EL (cell line): ENCODE data around the gene CCNY.

Experiments
- DNase-seq: peaks from one replicate; pipeline ENCODE4 v3.0.0-alpha.2; 2016

The CCNY gene

GRCh38 chr10:35433851-35434426 lies 97.6 kb downstream of the CCNY start:
- no peak for DNase-seq

DNA sequence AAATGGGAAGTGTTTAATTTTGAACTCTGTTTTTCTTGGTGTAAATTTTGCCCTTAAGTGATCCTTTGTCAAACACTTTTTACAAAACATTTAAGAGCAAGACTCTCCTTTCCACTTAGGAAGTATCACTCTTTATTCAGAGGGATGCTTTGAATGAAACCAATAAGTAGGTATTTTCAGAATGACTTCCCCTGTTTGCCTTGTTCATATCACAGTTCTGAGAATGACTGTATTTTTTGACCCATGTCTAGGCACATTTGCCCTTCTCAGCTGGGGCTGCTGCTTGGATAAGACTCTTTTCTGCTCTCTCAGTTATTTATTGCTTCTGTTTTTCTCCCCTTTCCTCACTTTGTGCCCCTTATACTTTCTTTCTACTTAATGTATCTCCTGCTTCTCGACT lies 98.2 kb downstream of the CCNY start:
- no peak for DNase-seq

DNA sequence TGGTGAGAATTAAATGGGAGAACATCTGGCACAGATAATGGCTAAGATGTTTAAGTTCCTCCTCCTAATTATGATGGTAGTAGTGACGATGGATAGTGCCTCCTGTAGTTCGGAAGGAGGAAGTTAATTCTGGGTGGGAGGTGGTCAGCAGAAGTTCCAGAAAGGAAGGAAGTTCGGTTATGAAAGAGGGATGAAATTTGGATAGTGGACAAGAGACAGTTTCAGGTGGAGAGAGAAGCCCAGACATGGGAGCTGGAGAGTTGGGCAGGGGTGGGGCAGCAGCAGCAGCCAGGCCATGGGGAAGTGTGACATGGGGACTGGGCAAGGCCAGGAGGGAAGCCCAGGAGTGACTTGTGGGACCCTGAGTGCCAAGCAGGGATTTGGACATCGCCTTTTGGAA lies 99.5 kb downstream of the CCNY start:
- no peak for DNase-seq

DNA sequence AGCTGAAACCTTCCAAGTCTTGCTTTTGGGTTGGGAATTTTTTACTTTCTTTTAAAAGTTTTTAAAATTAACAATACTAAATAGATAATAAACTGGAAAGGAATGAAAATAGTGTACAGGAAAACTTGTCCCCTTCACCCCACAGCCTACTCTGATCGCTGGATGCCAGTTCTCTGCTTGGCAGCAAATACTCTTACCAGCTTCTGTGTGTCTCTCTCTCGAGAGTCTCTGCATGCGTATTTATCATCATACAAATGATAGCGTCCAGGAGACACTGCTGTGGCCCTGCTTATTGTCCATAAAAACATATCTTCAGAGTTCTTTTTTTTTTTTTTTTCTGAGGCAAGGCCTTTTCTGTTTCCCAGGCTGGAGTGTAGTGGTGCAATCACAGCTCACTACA lies 101.5 kb downstream of the CCNY start:
- no peak for DNase-seq

GRCh38 chr10:35438718-35439571 lies 102.6 kb downstream of the CCNY start:
- no peak for DNase-seq

- no peak for DNase-seq
Measured at GRCh38 chr10:35440016-35440415, 103.7 kb downstream of the CCNY start.

- no peak for DNase-seq
Measured at GRCh38 chr10:35442028-35442427, 105.7 kb downstream of the CCNY start.

GRCh38 chr10:35442592-35442991 lies 106.3 kb downstream of the CCNY start:
- DNase-seq: no peak

- DNase-seq: no peak
Measured at GRCh38 chr10:35443858-35444257, 107.5 kb downstream of the CCNY start.

- DNase-seq: no peak
Measured at GRCh38 chr10:35445150-35445884, 109.0 kb downstream of the CCNY start.

- no peak for DNase-seq
Measured at GRCh38 chr10:35446439-35446838, 110.1 kb downstream of the CCNY start.

DNA sequence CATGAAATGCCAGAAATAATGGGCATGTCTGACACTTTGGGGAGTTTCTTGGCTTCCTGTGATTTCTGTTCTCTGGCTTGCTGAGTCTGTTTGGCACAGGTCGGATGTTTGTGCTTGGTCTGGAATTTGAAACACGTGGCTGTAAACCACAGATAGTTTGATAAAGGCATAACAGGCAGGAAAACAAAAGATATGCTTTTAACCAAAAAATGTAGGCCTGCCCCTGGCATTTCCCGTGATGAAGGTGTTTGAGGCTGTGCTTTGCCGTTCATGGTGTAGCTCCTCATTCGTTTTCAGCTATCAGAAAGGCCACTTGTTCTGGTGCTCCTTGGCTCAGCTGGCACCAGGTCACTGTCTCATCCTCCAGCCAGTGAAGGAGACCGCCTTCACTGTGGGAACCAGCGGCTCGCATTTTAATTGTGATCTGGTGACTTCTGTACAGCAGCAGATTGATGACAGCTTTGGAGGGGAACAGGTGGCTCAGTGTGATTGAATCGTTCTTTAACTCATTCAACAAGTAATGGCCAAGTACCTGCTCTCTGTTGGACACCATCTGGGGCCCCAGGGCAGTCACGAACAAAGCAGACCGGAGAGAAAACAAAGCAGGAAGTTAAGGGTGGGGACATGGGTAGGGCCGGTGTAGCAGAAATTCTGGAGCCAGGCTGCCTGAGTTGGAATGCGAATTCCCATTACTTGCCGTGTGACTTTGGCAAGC lies 111.5 kb downstream of the CCNY start:
- peak; percentile 85 for DNase-seq

GRCh38 chr10:35448687-35449662 lies 112.7 kb downstream of the CCNY start:
- no peak for DNase-seq

DNA sequence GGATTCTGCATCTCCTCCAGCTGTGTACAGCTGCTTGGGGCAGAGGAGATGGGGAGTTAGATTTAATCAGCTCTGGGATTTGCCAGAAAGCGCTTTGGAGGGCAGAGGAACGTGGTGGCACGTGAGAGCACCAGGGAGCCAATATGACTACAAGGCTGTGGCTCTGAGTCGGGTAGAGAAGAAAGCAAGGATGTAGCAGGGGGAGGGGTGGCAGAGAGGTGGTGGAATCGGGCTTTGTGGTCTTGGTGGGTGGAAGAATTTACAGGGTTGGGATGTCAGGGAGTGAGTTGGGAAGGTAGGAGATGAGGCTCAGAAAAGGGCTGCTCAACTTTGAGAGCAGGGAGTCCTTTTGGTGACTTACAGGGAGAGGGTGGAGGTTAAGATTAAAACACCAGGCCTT lies 113.6 kb downstream of the CCNY start:
- DNase-seq: no peak

GRCh38 chr10:35451151-35452016 lies 115.1 kb downstream of the CCNY start:
- DNase-seq: no peak

- DNase-seq: no peak
Measured at GRCh38 chr10:35452171-35452570, 115.9 kb downstream of the CCNY start.

DNA sequence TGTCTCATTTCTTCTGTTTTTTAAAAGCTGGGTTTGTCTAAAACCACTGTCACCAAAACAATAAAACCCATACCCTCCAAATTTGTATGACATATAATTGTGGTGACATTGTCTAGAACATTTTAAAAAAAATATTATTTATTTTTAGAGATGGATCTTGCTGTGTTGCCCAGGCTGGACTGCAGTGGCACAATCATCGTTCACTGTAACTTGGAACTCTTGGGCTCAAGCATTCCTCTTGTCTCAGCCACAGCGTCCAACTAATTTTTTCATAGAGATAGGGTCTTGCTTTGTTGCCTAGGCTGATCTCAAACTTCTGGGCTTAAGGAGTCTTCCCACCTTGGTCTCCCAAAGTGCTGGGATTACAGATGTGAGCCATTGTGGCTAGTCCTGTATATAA lies 116.5 kb downstream of the CCNY start:
- DNase-seq: no peak

- DNase-seq: peak; percentile 56
Measured at GRCh38 chr10:35453855-35454532, 117.7 kb downstream of the CCNY start.

DNA sequence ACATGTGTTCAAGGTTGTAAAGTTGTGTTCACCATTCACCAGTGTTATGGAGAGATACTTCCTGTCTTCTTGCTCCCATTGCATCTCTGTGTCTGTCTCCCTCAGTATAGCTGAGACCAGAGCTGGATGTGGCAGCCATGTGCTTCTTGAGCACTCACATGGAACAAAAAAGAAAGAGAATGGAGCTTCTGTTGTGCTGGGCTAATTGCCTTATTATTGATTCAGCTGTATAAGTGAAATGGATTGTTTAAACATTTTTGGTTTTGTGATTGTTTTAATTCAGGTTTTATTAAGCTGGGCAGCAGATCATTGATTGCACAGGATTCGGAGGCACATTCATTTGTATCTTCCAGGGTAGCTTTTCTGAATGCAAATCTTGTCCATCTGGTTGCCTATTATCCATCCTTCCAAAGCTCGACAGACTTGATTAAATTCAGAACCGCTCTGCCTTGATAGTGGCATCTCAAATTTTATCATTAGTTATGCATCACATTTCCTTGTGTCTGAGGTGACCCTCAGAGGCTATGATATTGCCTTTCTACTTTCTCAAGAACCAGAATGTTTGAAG lies 119.9 kb downstream of the CCNY start:
- no peak for DNase-seq

DNA sequence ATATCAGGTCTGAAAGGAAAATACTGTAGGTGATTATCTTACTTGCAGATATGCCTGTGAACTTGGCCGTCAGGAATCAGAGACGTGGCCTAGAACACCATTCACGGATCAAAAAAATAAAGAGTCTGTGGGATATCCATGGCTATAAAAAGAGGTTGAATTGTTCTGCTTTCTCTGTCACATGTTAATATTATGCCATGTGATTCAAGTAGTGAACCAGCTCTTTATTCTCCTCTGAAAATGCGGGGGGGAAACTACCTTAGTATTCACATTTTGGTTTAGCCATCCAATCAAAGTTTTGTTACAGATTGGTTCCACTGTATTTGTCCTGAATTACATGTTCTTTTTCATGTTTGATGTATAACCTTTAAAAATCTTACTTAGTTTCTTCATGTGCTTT lies 120.5 kb downstream of the CCNY start:
- DNase-seq: no peak
